Endothelial cell of umbilical vein (primary cell): ENCODE measurements around the gene KIAA0408. TPM values are rescaled to one million over a fixed set of nuclear protein-coding genes. Genes with fewer than 3 reads are reported as not detected.

Experiments used
- BruUV-seq: library from RNA; stranded (reverse); fragments of 400-500 nt; replicated peaks from 2 replicates; lab custom pipeline; 2021; lab: Mats Ljungman, UMichigan
- CTCF ChIA-PET: fragments of 300-600, 350-600 bp; sonication (Branson Sonifier 250); formaldehyde crosslinking; loops from one replicate; lab custom pipeline; 2021; ENCODE audit warnings: antibody characterized with exemption, inconsistent platforms; lab: Charles Lee
- POLR2A ChIA-PET: fragments of 300-600, 350-600 bp; sonication (Branson Sonifier 250); formaldehyde crosslinking; loops from one replicate; lab custom pipeline; 2021; ENCODE audit warnings: antibody characterized with exemption, inconsistent platforms; lab: Charles Lee
- DNase-seq: peaks from one replicate; pipeline ENCODE4 v3.0.0-alpha.2; 2011; ENCODE audit warnings: low read depth, low spot score
- FAIRE-seq: peaks from 2 replicates; lab custom pipeline; 2011; peaks lifted over from hg19 to GRCh38; lab: Jason Lieb, UNC
- H2AFZ ChIP-seq: 2 replicates; pipeline ENCODE4 v1.6.0; 2012; ENCODE audit warnings: low read depth, low read length, control low read depth, inconsistent platforms
- H3K27ac ChIP-seq: 2 replicates; pipeline ENCODE4 v1.5.1; 2011; ENCODE audit warnings: low read depth, mild to moderate bottlenecking, control low read depth, low read length, moderate library complexity; ENCODE audit not compliant: insufficient read depth
- H3K27me3 ChIP-seq, 2 experiments: 2 replicates each; pipeline versions ENCODE4 v1.6.0 to v1.6.1; 2011; ENCODE audit warnings: low read length in 2 of 2, mixed read lengths in 1 of 2; ENCODE audit not compliant: control insufficient read depth in 2 of 2, insufficient read depth in 2 of 2
- H3K36me3 ChIP-seq, 2 experiments: 2 replicates in 1 of 2; 3 replicates in 1 of 2; pipeline ENCODE4 v1.5.1; 2011; ENCODE audit warnings: low read length in 2 of 2, mild to moderate bottlenecking in 1 of 2, moderate library complexity in 1 of 2; ENCODE audit not compliant: control insufficient read depth in 2 of 2, insufficient read depth in 2 of 2; ENCODE audit errors: extremely low read depth in 1 of 2
- H3K4me1 ChIP-seq: 3 replicates; pipeline ENCODE4 v1.5.1; 2011; ENCODE audit warnings: mild to moderate bottlenecking, low read length; ENCODE audit not compliant: control insufficient read depth, insufficient read depth; ENCODE audit errors: extremely low read depth
- H3K4me2 ChIP-seq: 2 replicates; pipeline ENCODE4 v1.6.1; 2011; ENCODE audit warnings: low read length, control low read depth, mixed read lengths; ENCODE audit not compliant: insufficient read depth
- H3K4me3 ChIP-seq, 3 experiments: fragments of 200-600 bp in 1 of 3; sonication (generic), shearing (Covaris generic) in 1 of 3; replicated peaks in 1 of 3; 2 replicates each; pipeline ENCODE4 v1.5.1; 2011 to 2016; ENCODE audit warnings: control low read depth in 3 of 3, low read length in 3 of 3, mild to moderate bottlenecking in 2 of 3, inconsistent platforms in 1 of 3, low read depth in 1 of 3, moderate library complexity in 1 of 3; ENCODE audit not compliant: insufficient read depth in 1 of 3
- H3K79me2 ChIP-seq: 2 replicates; pipeline ENCODE4 v1.6.0; 2012; ENCODE audit warnings: low read length, inconsistent platforms; ENCODE audit not compliant: control insufficient read depth, insufficient read depth
- H3K9ac ChIP-seq: replicated peaks from 2 replicates; pipeline ENCODE3; 2011; ENCODE audit warnings: low read length, control low read depth; ENCODE audit not compliant: insufficient read depth; ENCODE audit errors: extremely low read depth
- H3K9me1 ChIP-seq: replicated peaks from 3 replicates; pipeline ENCODE4 v1.6.0; 2011; ENCODE audit warnings: mild to moderate bottlenecking, low read length; ENCODE audit not compliant: control insufficient read depth, insufficient read depth; ENCODE audit errors: extremely low read depth
- H3K9me3 ChIP-seq: replicated peaks from 2 replicates; pipeline ENCODE4 v1.5.1; 2012; ENCODE audit warnings: low read length, inconsistent platforms; ENCODE audit not compliant: control insufficient read depth, insufficient read depth
- H4K20me1 ChIP-seq: replicated peaks from 2 replicates; pipeline ENCODE3; 2011; ENCODE audit warnings: mild to moderate bottlenecking, low read length; ENCODE audit not compliant: control insufficient read depth, insufficient read depth; ENCODE audit errors: extremely low read depth
- EZH2 ChIP-seq: IDR thresholded peaks from 2 replicates; pipeline ENCODE4 v1.6.1; 2012; ENCODE audit warnings: borderline replicate concordance, low read depth, mild to moderate bottlenecking, moderate library complexity, low read length, inconsistent platforms; ENCODE audit not compliant: severe bottlenecking
- FOS ChIP-seq: IDR thresholded peaks from 2 replicates; pipeline ENCODE4 v1.6.1; 2011; ENCODE audit warnings: mild to moderate bottlenecking, low read length, moderate library complexity, borderline replicate concordance; ENCODE audit not compliant: insufficient read depth
- GATA2 ChIP-seq: IDR thresholded peaks from 2 replicates; pipeline ENCODE4 v1.7.0; 2011; ENCODE audit warnings: low read depth, mild to moderate bottlenecking, moderate library complexity, mixed read lengths, low read length; ENCODE audit not compliant: insufficient read length, insufficient read depth
- JUN ChIP-seq: IDR thresholded peaks from 2 replicates; pipeline ENCODE4 v1.6.1; 2011; ENCODE audit warnings: borderline replicate concordance, low read depth; ENCODE audit not compliant: insufficient read length, insufficient read depth
- MYC ChIP-seq: IDR thresholded peaks from one replicate; pipeline ENCODE4 v1.6.1; 2011; ENCODE audit warnings: mild to moderate bottlenecking, low read depth, low read length
- POLR2AphosphoS5 ChIP-seq: IDR thresholded peaks from 2 replicates; pipeline ENCODE4 v1.6.1; 2012; ENCODE audit warnings: low read depth, mild to moderate bottlenecking, control low read depth, low read length, moderate library complexity; ENCODE audit not compliant: insufficient read depth
- dilution Hi-C: fragments of 300-500 bp; cut with MboI; formaldehyde crosslinking; loops from one replicate; pipeline ENCODE4 v1.15.0; 2019; ENCODE audit warnings: low sequenced_read_pairs; ENCODE audit not compliant: extremely low pct_ligation_motif_present
- intact Hi-C: fragments of 100-400 bp; cut with micrococcal nuclease; formaldehyde crosslinking; loops from one replicate; pipeline ENCODE4 v1.10.0; 2022
- polyA plus RNA-seq, 4 experiments: library from polyadenylated mRNA; depleted of rRNA in 3 of 4; stranded (reverse) in 3 of 4; unstranded in 1 of 4; fragments of >200 nt; gene quantifications; 2 replicates each; pipeline versions ENCODE4 v1.2.1 to v1.2.3, GENCODE V29; 2011 to 2012; ENCODE audit warnings: missing spikeins in 1 of 4
- total RNA-seq: library from RNA; stranded (reverse); gene quantifications from 2 replicates; pipeline ENCODE4 v1.2.3, GENCODE V29; 2021
- TF ChIP-seq, protein P1 (sequence below): IDR thresholded peaks from 2 replicates; pipeline ENCODE4 v1.6.1; 2011; ENCODE audit not compliant: insufficient read depth, insufficient read length

The KIAA0408 gene
- total and polyA plus RNA-seq, 2 donors (not counting 3 experiments of a cell fraction or from before 2014, with no cell fraction given): not detected

DNA sequence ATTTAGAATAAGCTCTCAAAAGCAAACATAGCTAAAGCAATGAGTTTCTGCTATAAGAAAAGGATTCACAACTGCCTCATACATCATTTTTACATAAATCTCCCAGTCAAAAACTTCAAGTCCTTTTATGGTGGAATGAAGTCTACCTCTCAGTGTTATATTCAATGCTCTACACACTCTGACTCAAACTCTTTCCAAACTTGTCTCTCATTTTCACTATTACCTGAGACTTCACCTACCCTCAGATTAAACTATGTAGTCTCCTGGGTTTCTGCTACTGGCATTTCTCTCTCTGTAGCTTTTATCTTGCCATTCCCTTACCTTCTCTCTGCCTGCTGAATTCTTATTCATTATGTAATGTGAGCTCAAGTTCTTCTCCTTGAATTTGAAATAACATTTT, 11.4 kb downstream of the KIAA0408 start:
- Histone ChIP-seq H3K36me3 (no peaks in the 10 kb centered on the region), H2AFZ (no peak overlapping the region), H3K79me2 (no peaks in the 10 kb centered on the region), H3K27ac (no peak overlapping the region), H4K20me1 (no peaks in the 10 kb centered on the region), H3K4me3 (no peak overlapping the region), H3K27me3 (peaks cover 0 to 3% of the 10 kb centered on the region in 2 experiments), H3K9me1 (no peaks in the 10 kb centered on the region), H3K4me1 (no peaks in the 10 kb centered on the region), H3K4me2 (no peak overlapping the region), H3K9me3 (no peaks in the 10 kb centered on the region), H3K9ac (no peak overlapping the region)
- ChIA-PET POLR2A (no interaction called here), CTCF (interaction anchor here (1.2 kb wide), 1 partner anchor 12 kb away, joined by 3 read pairs; the partner anchor contains the start of gene KIAA0408)
- dilution Hi-C loops (no loop called here), intact Hi-C loops (no loop called here)
- TF ChIP-seq, protein P1, sequence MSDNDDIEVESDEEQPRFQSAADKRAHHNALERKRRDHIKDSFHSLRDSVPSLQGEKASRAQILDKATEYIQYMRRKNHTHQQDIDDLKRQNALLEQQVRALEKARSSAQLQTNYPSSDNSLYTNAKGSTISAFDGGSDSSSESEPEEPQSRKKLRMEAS: no peak
- TF ChIP-seq MYC: no peak
- TF ChIP-seq EZH2: no peak
- TF ChIP-seq GATA2: no peak
- TF ChIP-seq JUN: no peak
- BruUV-seq: no TSS peak
- FAIRE-seq (no peak), DNase-seq (no peak)

DNA sequence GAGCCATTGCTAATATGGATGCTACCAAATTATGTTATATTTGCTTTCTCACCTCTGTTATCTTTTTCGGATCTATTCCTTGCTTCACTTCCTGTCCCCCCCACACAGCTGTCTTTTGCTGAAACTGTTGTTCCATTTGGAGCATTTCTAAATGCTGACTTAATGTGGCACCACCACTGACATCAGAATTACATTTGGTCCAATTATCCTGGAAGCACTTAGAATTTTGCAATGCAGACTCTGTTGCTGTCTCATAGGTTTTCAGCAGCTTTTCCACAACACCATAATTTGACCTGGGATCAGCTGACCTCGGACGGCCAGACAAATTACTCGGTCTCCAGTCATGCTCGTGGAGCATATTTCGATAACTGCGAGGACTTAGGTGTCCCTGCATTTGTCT, 12.8 kb downstream of the KIAA0408 start:
- FAIRE-seq (no peak), DNase-seq (no peak)
- dilution Hi-C loops (no loop called here), intact Hi-C loops (no loop called here)
- no TSS peak for BruUV-seq
- no peak overlapping the region for H3K9ac ChIP-seq
- POLR2A ChIA-PET: no interaction called here
- no peaks in the 10 kb centered on the region for H3K36me3 ChIP-seq
- H3K4me3 ChIP-seq: no peak overlapping the region
- H3K9me1 ChIP-seq: no peaks in the 10 kb centered on the region
- peaks cover 0 to 2% of the 10 kb centered on the region in 2 experiments for H3K27me3 ChIP-seq
- no peaks in the 10 kb centered on the region for H4K20me1 ChIP-seq
- CTCF ChIA-PET: no interaction called here
- no peak overlapping the region for H3K4me2 ChIP-seq
- H3K9me3 ChIP-seq: no peaks in the 10 kb centered on the region
- no peak overlapping the region for H3K27ac ChIP-seq
- no peak overlapping the region for H2AFZ ChIP-seq
- H3K4me1 ChIP-seq: no peaks in the 10 kb centered on the region
- TF ChIP-seq POLR2AphosphoS5: no peak
- TF ChIP-seq, protein P1: no peak
- no peak for TF ChIP-seq FOS
- H3K79me2 ChIP-seq: no peaks in the 10 kb centered on the region
